Prostate gland (tissue), 2 donors: Measurements from ENCODE around the gene SLC25A10. TPM values are rescaled to one million over a fixed set of nuclear protein-coding genes. Genes with fewer than 3 reads are reported as not detected.
A peak's percentile ranks its signal among the peaks of the same experiment; 100 is the strongest.

ENCODE experiments used
- DNase-seq: peaks from one replicate; pipeline ENCODE4 v3.0.0-alpha.2; 2019; ENCODE audit warnings: low spot score
- H3K27ac ChIP-seq, 2 donors: fragments of 200-600 bp; sonication (generic); 2 replicates each; pipeline ENCODE4 v1.5.1; 2017 to 2019
- H3K27me3 ChIP-seq: fragments of 200-600 bp; sonication (generic); replicated peaks from 2 replicates; pipeline ENCODE4 v1.5.1; 2019; ENCODE audit not compliant: insufficient read depth
- H3K36me3 ChIP-seq, 2 donors: fragments of 200-600 bp; sonication (generic); 1 replicate in 1 of 2; 2 replicates in 1 of 2; pipeline versions ENCODE4 v1.5.1 to v1.8.1; 2017 to 2019
- H3K4me1 ChIP-seq: fragments of 200-600 bp; sonication (generic); replicated peaks from 2 replicates; pipeline ENCODE4 v1.5.1; 2019
- H3K4me3 ChIP-seq, 2 donors: fragments of 200-600 bp; sonication (generic); 2 replicates each; pipeline ENCODE4 v1.5.1; 2017 to 2019
- H3K9me3 ChIP-seq: fragments of 200-600 bp; sonication (generic); 2 replicates; pipeline ENCODE4 v1.5.1; 2017
- POLR2A ChIP-seq: fragments of 450-650 bp; IDR thresholded peaks from one replicate; pipeline ENCODE4 v1.6.1; 2016; ENCODE audit warnings: antibody characterized with exemption, mild to moderate bottlenecking
- POLR2AphosphoS5 ChIP-seq: sonication (generic); formaldehyde crosslinking; IDR thresholded peaks from one replicate; pipeline ENCODE4 v1.6.1; 2017; ENCODE audit warnings: antibody characterized with exemption
- WGBS: methylation state at CpG from one replicate; pipeline ENCODE4 v1.1.5; 2018; 5-methylcytosine and 5-hydroxymethylcytosine counted together
- intact Hi-C: fragments of 100-400 bp; cut with DNase I; formaldehyde crosslinking; loops from one replicate; pipeline ENCODE4 v1.14.2; 2022
- total RNA-seq, 2 donors: library from RNA; depleted of rRNA; stranded (reverse); fragments of >200 nt; gene quantifications; one replicate each; pipeline ENCODE4 v1.1.0, GENCODE V29; 2016
- TF ChIP-seq, protein P1 (sequence below), 4 experiments: fragments of 200-600 bp in 2 of 4; fragments of 450-650 bp in 2 of 4; sonication (generic) in 2 of 4; IDR thresholded peaks; 1 replicate in 3 of 4; 2 replicates in 1 of 4; pipeline ENCODE4 v1.5.1; 2016 to 2019; ENCODE audit warnings: antibody characterized with exemption in 4 of 4, mild to moderate bottlenecking in 2 of 4, moderate library complexity in 2 of 4

The SLC25A10 gene
- total RNA-seq, 2 donors from 2014 or later: 39.1 to 39.4 TPM

- intact Hi-C loops: no loop called here
- Histone ChIP-seq H3K4me1 (peaks cover 21% of the 10 kb centered on the region), H3K9me3 (no peaks in the 10 kb centered on the region), H3K4me3 (peak overlapping the region; percentile 82 to 93), H3K27ac (peak overlapping the region; percentile 64 to 75), H3K27me3 (no peaks in the 10 kb centered on the region), H3K36me3 (no peaks in the 10 kb centered on the region)
- 31% methylated on average over 18 of the region's 18 CpGs for WGBS
- no peak for TF ChIP-seq POLR2AphosphoS5
- TF ChIP-seq, protein P1, sequence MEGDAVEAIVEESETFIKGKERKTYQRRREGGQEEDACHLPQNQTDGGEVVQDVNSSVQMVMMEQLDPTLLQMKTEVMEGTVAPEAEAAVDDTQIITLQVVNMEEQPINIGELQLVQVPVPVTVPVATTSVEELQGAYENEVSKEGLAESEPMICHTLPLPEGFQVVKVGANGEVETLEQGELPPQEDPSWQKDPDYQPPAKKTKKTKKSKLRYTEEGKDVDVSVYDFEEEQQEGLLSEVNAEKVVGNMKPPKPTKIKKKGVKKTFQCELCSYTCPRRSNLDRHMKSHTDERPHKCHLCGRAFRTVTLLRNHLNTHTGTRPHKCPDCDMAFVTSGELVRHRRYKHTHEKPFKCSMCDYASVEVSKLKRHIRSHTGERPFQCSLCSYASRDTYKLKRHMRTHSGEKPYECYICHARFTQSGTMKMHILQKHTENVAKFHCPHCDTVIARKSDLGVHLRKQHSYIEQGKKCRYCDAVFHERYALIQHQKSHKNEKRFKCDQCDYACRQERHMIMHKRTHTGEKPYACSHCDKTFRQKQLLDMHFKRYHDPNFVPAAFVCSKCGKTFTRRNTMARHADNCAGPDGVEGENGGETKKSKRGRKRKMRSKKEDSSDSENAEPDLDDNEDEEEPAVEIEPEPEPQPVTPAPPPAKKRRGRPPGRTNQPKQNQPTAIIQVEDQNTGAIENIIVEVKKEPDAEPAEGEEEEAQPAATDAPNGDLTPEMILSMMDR (IDR thresholded peaks at IDR 0.05): no peak
- DNase-seq: no peak
These were observed 996 bp downstream of the SLC25A10 start for GRCh38 chr17:81713004-81713555.

DNA sequence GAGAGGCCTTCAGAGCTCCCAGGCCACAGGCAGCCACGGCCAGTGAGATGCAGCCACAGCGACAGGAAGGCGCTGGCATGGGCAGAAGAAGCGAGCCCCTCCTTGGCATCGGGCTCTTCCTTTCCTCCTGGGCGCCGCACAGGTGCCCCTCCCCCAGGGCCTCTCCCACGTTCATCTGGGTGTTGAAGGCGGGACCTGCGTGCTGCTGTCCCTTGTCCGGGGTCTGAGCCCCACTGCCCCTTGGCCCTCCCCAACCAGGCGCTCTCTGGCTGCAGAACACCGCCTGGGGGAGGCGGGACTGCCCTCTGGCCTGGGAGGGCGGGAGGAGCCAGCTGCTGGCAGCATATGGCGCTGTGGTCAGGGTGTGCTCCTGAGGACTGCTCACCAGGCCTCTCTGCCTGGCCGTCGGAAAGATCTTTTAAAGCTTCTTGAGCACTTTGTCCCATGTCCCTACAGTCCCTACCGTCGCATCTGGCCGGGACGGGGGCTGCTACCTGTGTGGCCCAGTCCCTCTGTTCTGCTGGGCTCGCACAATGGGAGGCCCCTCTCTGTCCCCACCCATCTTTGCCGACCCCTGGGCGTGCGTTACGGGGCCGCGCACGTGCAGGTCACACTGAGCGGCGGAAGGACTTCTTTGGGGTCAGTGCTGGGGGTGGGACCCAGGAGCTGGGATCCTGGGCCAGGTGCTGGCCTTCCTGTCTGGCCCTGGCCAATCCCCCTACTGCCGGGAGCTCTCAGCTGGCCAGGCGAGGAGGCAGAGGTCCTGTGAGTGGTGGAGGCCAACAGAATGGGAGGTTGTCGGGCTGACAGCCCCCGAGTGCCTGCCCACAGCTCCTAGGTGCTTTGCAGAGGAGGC lies 1.7 kb downstream of the SLC25A10 start:
- 59% methylated on average over 36 of the region's 36 CpGs for WGBS
- H3K27me3 ChIP-seq: no peaks in the 10 kb centered on the region
- H3K4me3 ChIP-seq: peak overlapping the region; percentile 82 to 93
- no peak for DNase-seq
- peaks cover 21% of the 10 kb centered on the region for H3K4me1 ChIP-seq
- H3K36me3 ChIP-seq: no peaks in the 10 kb centered on the region
- TF ChIP-seq, protein P1 (IDR thresholded peaks at IDR 0.05): no peak
- TF ChIP-seq POLR2A: peak; percentile 28
- H3K27ac ChIP-seq: peak overlapping the region; percentile 64 to 75
- intact Hi-C loops: no loop called here
- H3K9me3 ChIP-seq: no peaks in the 10 kb centered on the region

GRCh38 chr17:81714412-81715106 lies 2.5 kb downstream of the SLC25A10 start:
- 93% methylated on average over 30 of the region's 39 CpGs for WGBS
- intact Hi-C loops: no loop called here
- no peak for DNase-seq

DNA sequence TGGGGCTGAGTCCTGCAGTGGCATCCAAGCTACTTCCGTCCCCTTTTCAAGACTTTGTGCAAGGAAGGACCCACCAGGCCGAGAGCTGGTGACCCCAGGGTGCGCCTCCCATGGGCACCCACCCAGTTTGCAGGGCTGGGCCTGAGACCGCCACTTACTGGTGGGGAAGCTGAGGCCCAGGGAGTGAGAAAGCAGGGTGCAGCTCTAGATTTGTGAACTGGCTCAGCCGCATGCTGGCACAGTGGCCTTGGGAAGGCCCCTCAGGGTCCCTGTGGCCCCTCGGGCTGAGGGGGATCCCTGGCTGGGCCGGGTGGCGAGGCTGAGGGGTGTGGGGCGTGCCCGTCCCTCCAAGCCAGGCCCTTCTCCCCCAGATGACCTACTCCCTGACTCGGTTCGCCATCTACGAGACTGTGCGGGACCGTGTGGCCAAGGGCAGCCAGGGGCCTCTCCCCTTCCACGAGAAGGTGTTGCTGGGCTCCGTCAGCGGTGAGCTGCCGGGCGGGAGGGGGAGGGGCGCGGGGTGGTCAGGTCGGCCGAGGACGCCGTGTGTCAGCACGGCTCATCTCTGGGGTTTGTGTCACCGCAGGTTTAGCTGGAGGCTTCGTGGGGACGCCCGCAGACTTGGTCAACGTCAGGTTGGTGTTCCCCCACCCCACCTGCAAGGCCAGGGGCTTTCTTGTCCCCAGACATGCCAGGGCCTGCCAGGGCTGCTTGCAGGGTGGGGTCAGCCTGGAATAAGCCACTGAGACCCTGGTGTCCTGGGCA lies 3.2 kb downstream of the SLC25A10 start:
- H3K9me3 ChIP-seq: no peaks in the 10 kb centered on the region
- H3K27ac ChIP-seq: no peak overlapping the region
- H3K27me3 ChIP-seq: no peaks in the 10 kb centered on the region
- H3K4me3 ChIP-seq: no peak overlapping the region
- TF ChIP-seq POLR2AphosphoS5 (no peak), POLR2A (no peak)
- TF ChIP-seq, protein P1 (IDR thresholded peaks at IDR 0.05): no peak
- no peak for DNase-seq
- intact Hi-C loops: no loop called here
- 75% methylated on average over 31 of the region's 32 CpGs for WGBS
- no peaks in the 10 kb centered on the region for H3K36me3 ChIP-seq
- peaks cover 21% of the 10 kb centered on the region for H3K4me1 ChIP-seq

More at GRCh38 chr17:81714412-81715106, 2.5 kb downstream of the SLC25A10 start:
- peaks cover 21% of the 10 kb centered on the region for H3K4me1 ChIP-seq
- no peaks in the 10 kb centered on the region for H3K36me3 ChIP-seq
- H3K27me3 ChIP-seq: no peaks in the 10 kb centered on the region
- H3K4me3 ChIP-seq: no peak overlapping the region
- TF ChIP-seq, protein P1 (IDR thresholded peaks at IDR 0.05): no peak
- no peak for TF ChIP-seq POLR2AphosphoS5
- TF ChIP-seq POLR2A: no peak
- H3K9me3 ChIP-seq: no peaks in the 10 kb centered on the region
- no peak overlapping the region for H3K27ac ChIP-seq
